Pancreas (tissue), 10 donors: ENCODE measurements around the gene PCSK6. TPM values are rescaled to one million over a fixed set of nuclear protein-coding genes. Genes with fewer than 3 reads are reported as not detected.
"Not testable (repeated sequence)": the region's sequence is repeated elsewhere in the genome, so short reads cannot be mapped to it uniquely, and the experiment has no call there.

Source experiments
- ATAC-seq, 4 donors: fragments of 200-7000 bp; cut with Tn5 transposase; one replicate each; pipeline versions ENCODE4 v1.8.0 to v1.9.1; 2020; ENCODE audit warnings: mild to moderate bottlenecking in 4 of 4, moderate library complexity in 4 of 4
- DNase-seq, 6 donors: peaks; one replicate each; pipeline ENCODE4 v3.0.0-alpha.2; 2020
- FAIRE-seq: peaks from 2 replicates; lab custom pipeline; 2012; peaks lifted over from hg19 to GRCh38; lab: Jason Lieb, UNC
- H3K27ac ChIP-seq, 4 donors: fragments of 200-600 bp; sonication (generic); 1 replicate in 3 of 4; 2 replicates in 1 of 4; pipeline versions ENCODE4 v1.5.0 to v1.8.0; 2020
- H3K27me3 ChIP-seq, 4 donors: fragments of 200-600 bp; one replicate each; pipeline ENCODE4 v1.8.0; 2021
- H3K36me3 ChIP-seq, 3 donors: fragments of 200-600 bp; sonication (generic) in 1 of 3; one replicate each; pipeline versions ENCODE4 v1.5.0 to v1.8.0; 2020 to 2021
- H3K4me1 ChIP-seq, 3 donors: fragments of 200-600 bp; one replicate each; pipeline ENCODE4 v1.8.0; 2021
- H3K4me3 ChIP-seq, 4 donors: fragments of 200-600 bp; sonication (generic) in 2 of 4; one replicate each; pipeline versions ENCODE4 v1.5.0 to v1.8.0; 2020 to 2021
- H3K9me3 ChIP-seq, 4 donors: fragments of 200-600 bp; one replicate each; pipeline ENCODE4 v1.8.0; 2021
- CTCF ChIP-seq, 4 donors: fragments of 200-600 bp; sonication (generic) in 3 of 4; IDR thresholded peaks; one replicate each; pipeline versions ENCODE4 v1.5.0 to v1.8.0; 2021; ENCODE audit warnings: antibody characterized with exemption in 4 of 4
- WGBS, 2 donors: extraction: QIAGEN DNeasy Blood & Tissue Kit; methylation state at CpG; one replicate each; pipeline ENCODE4 v1.1.7; 2013; 5-methylcytosine and 5-hydroxymethylcytosine counted together
- intact Hi-C, 3 donors: fragments of 100-400 bp; cut with DNase I; formaldehyde crosslinking; loops; one replicate each; pipeline versions ENCODE4 v1.11.1 to v1.14.2; 2022
- polyA plus RNA-seq, 2 donors: library from polyadenylated mRNA; stranded (reverse); fragments of 200-250 nt; gene quantifications; one replicate each; pipeline ENCODE4 v1.2.3, GENCODE V29; 2013
- total RNA-seq, 6 donors: library from RNA; stranded (reverse); fragmentation: NEBNext Ultra II Directional in 4 of 6; extraction: Animal tissue kit (Norgen Biotek cat#: 25700) in 4 of 6; gene quantifications; one replicate each; pipeline versions ENCODE4 v1.2.1 to v1.2.4, GENCODE V29; 2021 to 2023
- donor health status: healthy with polysubstance abuse.
- donor health status: DM: no; HTN: no; CAD: no; lungs with moderate emphysema.
- donor health status: DM: no; HTN: no; CAD: no.
- donor health status: control.
- donor health status: control.
- donor health status: Bipolar disorder and iron deficiency.
- donor health status: DM: yes; HTN: yes; CAD: no.
- donor health status: DM: no; HTN: no; CAD: no.
- donor health status: DM: no; HTN: no; CAD: no.
- donor health status: DM: yes; HTN: yes; CAD: no.

Gene PCSK6
- total and polyA plus RNA-seq, 8 donors, result 0.87 to 4.5 (median 3.0) TPM

- WGBS, 2 donors, result 85 to 87% methylated on average over 12 of the region's 12 CpGs
- ATAC-seq, result no peak
- H3K36me3 ChIP-seq, result no peaks in the 10 kb centered on the region
- DNase-seq, result no peak
- intact Hi-C loops, result no loop called here
- no peak for FAIRE-seq
- no peak overlapping the region for H3K27ac ChIP-seq
- TF ChIP-seq CTCF (IDR thresholded peaks at IDR 0.05), result no peak
- H3K27me3 ChIP-seq, result no peaks in the 10 kb centered on the region
- H3K4me3 ChIP-seq, result no peak overlapping the region
- no peaks in the 10 kb centered on the region for H3K4me1 ChIP-seq
- H3K9me3 ChIP-seq, result no peaks in the 10 kb centered on the region
Measured at GRCh38 chr15:101406036-101406435, 83.5 kb downstream of the PCSK6 start.

- no peak for ATAC-seq
- H3K9me3 ChIP-seq, result no peaks in the 10 kb centered on the region
- no peaks in the 10 kb centered on the region for H3K27me3 ChIP-seq
- FAIRE-seq, result no peak
- no peaks in the 10 kb centered on the region for H3K36me3 ChIP-seq
- WGBS, 2 donors, result 94 to 95% methylated on average over 6 of the region's 6 CpGs
- no peak for DNase-seq
- no peak overlapping the region for H3K4me3 ChIP-seq
- H3K27ac ChIP-seq, result no peak overlapping the region
- no peaks in the 10 kb centered on the region for H3K4me1 ChIP-seq
- intact Hi-C loops, result no loop called here
- no peak for TF ChIP-seq CTCF (IDR thresholded peaks at IDR 0.05)
Measured at GRCh38 chr15:101404245-101404644, 85.3 kb downstream of the PCSK6 start.

- H3K9me3 ChIP-seq, H3K27ac ChIP-seq, H3K27me3 ChIP-seq, H3K4me3 ChIP-seq, intact Hi-C loops, DNase-seq, H3K36me3 ChIP-seq, ATAC-seq, H3K4me1 ChIP-seq, FAIRE-seq: not testable (repeated sequence)
- WGBS, 2 donors, result 88 to 92% methylated on average over 1 of the region's 4 CpGs
Measured at GRCh38 chr15:101402883-101403282, 86.6 kb downstream of the PCSK6 start.

GRCh38 chr15:101401286-101401685, 88.2 kb downstream of the PCSK6 start:
- Histone ChIP-seq H3K27ac (no peak overlapping the region), H3K27me3 (no peaks in the 10 kb centered on the region), H3K4me1 (no peaks in the 10 kb centered on the region), H3K36me3 (no peaks in the 10 kb centered on the region), H3K9me3 (no peaks in the 10 kb centered on the region), H3K4me3 (no peak overlapping the region)
- FAIRE-seq, result no peak
- no peak for TF ChIP-seq CTCF (IDR thresholded peaks at IDR 0.05)
- intact Hi-C loops, result no loop called here
- no peak for DNase-seq
- no peak for ATAC-seq
- WGBS, 2 donors, result 95 to 96% methylated on average over 8 of the region's 8 CpGs

GRCh38 chr15:101399431-101399830, 90.1 kb downstream of the PCSK6 start:
- H3K4me1 ChIP-seq, result no peaks in the 10 kb centered on the region
- ATAC-seq (no peak), DNase-seq (no peak), FAIRE-seq (no peak)
- H3K27ac ChIP-seq, result no peak overlapping the region
- no peaks in the 10 kb centered on the region for H3K27me3 ChIP-seq
- H3K9me3 ChIP-seq, result no peaks in the 10 kb centered on the region
- 82 to 95% methylated on average over 6 of the region's 6 CpGs for WGBS, 2 donors
- H3K36me3 ChIP-seq, result no peaks in the 10 kb centered on the region
- no peak overlapping the region for H3K4me3 ChIP-seq
- TF ChIP-seq CTCF (IDR thresholded peaks at IDR 0.05), result no peak
- intact Hi-C loops, result no loop called here
